Ishikawa (cell line): ENCODE measurements around the gene TMCO1.

Experiments used
- CEBPB ChIP-seq: IDR thresholded peaks from 2 replicates; pipeline ENCODE4 v1.6.1; 2012
- EP300 ChIP-seq: IDR thresholded peaks from 2 replicates; pipeline ENCODE4 v1.6.1; 2012; ENCODE audit warnings: borderline replicate concordance
- YY1 ChIP-seq: IDR thresholded peaks from 2 replicates; pipeline ENCODE4 v1.6.1; 2012; ENCODE audit warnings: low read depth
- TF ChIP-seq, protein P1 (sequence below): IDR thresholded peaks from 2 replicates; pipeline ENCODE4 v1.6.1; 2012

- TF ChIP-seq CEBPB (no peak), YY1 (0 out of 2 replicates have a peak, but pooled peaks have one; percentile 60), EP300 (no peak)
- TF ChIP-seq, protein P1, sequence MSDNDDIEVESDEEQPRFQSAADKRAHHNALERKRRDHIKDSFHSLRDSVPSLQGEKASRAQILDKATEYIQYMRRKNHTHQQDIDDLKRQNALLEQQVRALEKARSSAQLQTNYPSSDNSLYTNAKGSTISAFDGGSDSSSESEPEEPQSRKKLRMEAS: peak; percentile 86
Measured at GRCh38 chr1:165768513-165769394, at the start of gene TMCO1.
